GM12891 (cell line): ENCODE results near the gene PRKN.

ENCODE experiments used
- POLR2A ChIP-seq: IDR thresholded peaks from 2 replicates; pipeline ENCODE4 v1.6.1; 2011; ENCODE audit warnings: low read depth, low read length, control low read depth
- POLR2AphosphoS5 ChIP-seq: IDR thresholded peaks from 2 replicates; pipeline ENCODE4 v1.6.1; 2011; ENCODE audit warnings: low read depth, low read length, control low read depth

- TF ChIP-seq POLR2AphosphoS5 (no peak), POLR2A (no peak)
These were observed 463.0 kb downstream of the PRKN start for GRCh38 chr6:162264581-162264980.
